K562 (cell line): ENCODE data around the gene IGF1R. TPM values are rescaled to one million over a fixed set of nuclear protein-coding genes. Genes with fewer than 3 reads are reported as not detected.

Experiments
- ATAC-seq: fragments of 200-7000 bp; cut with Tn5 transposase; 3 replicates; pipeline ENCODE4 v1.9.1; 2020; ENCODE audit warnings: moderate library complexity
- BruUV-seq: library from RNA; stranded (reverse); fragments of 400-500 nt; replicated peaks from 2 replicates; lab custom pipeline; 2021; lab: Mats Ljungman, UMichigan
- CTCF ChIA-PET: fragments of 300-600 bp; formaldehyde crosslinking; extraction: SDS; loops from one replicate; lab custom pipeline; 2021; ENCODE audit warnings: low intra/inter-chr PET ratio; lab: Yijun Ruan, JAX
- POLR2A ChIA-PET: fragments of 300-600, 350-650 bp; sonication (Branson Sonifier 250); formaldehyde crosslinking; extraction: SDS; loops from one replicate; lab custom pipeline; 2021; ENCODE audit warnings: antibody characterized with exemption, inconsistent platforms; lab: Yijun Ruan, JAX
- DNase-seq, 4 experiments: peaks; one replicate each; pipeline versions ENCODE4 v3.0.0 to v3.0.0-alpha.2; 2011 to 2018; ENCODE audit warnings: low spot score in 3 of 4, mixed read lengths in 3 of 4; ENCODE audit errors: extremely low read depth in 1 of 4
- FAIRE-seq: peaks from 2 replicates; lab custom pipeline; 2011; peaks lifted over from hg19 to GRCh38; lab: Jason Lieb, UNC
- H2AFZ ChIP-seq: 2 replicates; pipeline ENCODE4 v1.6.0; 2011; ENCODE audit warnings: low read depth, low read length, control low read depth, inconsistent platforms
- H3K27ac ChIP-seq: fragments of 200-600 bp; 3 replicates; pipeline ENCODE4 v1.8.0; 2011; ENCODE audit warnings: low read depth, mild to moderate bottlenecking, control low read depth, inconsistent platforms, low read length, moderate library complexity, mixed read lengths; ENCODE audit errors: extremely low read depth
- H3K27me3 ChIP-seq, 2 experiments: fragments of 300-600 bp in 1 of 2; 2 replicates in 1 of 2; 3 replicates in 1 of 2; pipeline versions ENCODE4 v1.6.0 to v1.8.0; 2011; ENCODE audit warnings: inconsistent platforms in 2 of 2, low read length in 2 of 2, mild to moderate bottlenecking in 1 of 2, mixed read lengths in 1 of 2, moderate library complexity in 1 of 2; ENCODE audit not compliant: control insufficient read depth in 2 of 2, insufficient read depth in 2 of 2
- H3K36me3 ChIP-seq: fragments of 300-600 bp; 3 replicates; pipeline ENCODE4 v1.8.0; 2011; ENCODE audit warnings: mild to moderate bottlenecking, low read length, inconsistent platforms; ENCODE audit not compliant: control insufficient read depth, insufficient read depth
- H3K4me1 ChIP-seq, 2 experiments: fragments of 200-600 bp in 1 of 2; replicated peaks in 1 of 2; 2 replicates in 1 of 2; 3 replicates in 1 of 2; pipeline versions ENCODE4 v1.5.1 to v1.8.0; 2011; ENCODE audit warnings: inconsistent platforms in 2 of 2, low read length in 2 of 2, mild to moderate bottlenecking in 1 of 2, mixed read lengths in 1 of 2, moderate library complexity in 1 of 2; ENCODE audit not compliant: control insufficient read depth in 2 of 2, insufficient read depth in 2 of 2
- H3K4me2 ChIP-seq: 2 replicates; pipeline ENCODE4 v1.6.1; 2011; ENCODE audit warnings: low read length, control low read depth, inconsistent platforms, mixed read lengths; ENCODE audit not compliant: insufficient read depth
- H3K4me3 ChIP-seq: fragments of 200-600 bp; sonication (generic), shearing (Covaris generic); 2 replicates; pipeline ENCODE4 v1.5.1; 2016; ENCODE audit warnings: control low read depth, inconsistent platforms
- H3K79me2 ChIP-seq: fragments of 200-600 bp; 3 replicates; pipeline ENCODE4 v1.8.0; 2011; ENCODE audit warnings: low read length, inconsistent platforms; ENCODE audit not compliant: control insufficient read depth, insufficient read depth
- H3K9ac ChIP-seq, 2 experiments: 2 replicates each; pipeline versions ENCODE4 v1.6.0 to v1.6.1; 2011; ENCODE audit warnings: low read depth in 2 of 2, low read length in 2 of 2, control low read depth in 1 of 2, inconsistent platforms in 1 of 2, mild to moderate bottlenecking in 1 of 2, mixed read lengths in 1 of 2; ENCODE audit not compliant: insufficient read depth in 1 of 2
- H3K9me1 ChIP-seq: one replicate; pipeline ENCODE4 v1.6.0; 2011; ENCODE audit warnings: inconsistent platforms, mild to moderate bottlenecking, low read length, moderate library complexity; ENCODE audit not compliant: control insufficient read depth, insufficient read depth
- H3K9me3 ChIP-seq: replicated peaks from 2 replicates; pipeline ENCODE4 v1.5.1; 2011; ENCODE audit warnings: low read depth, low read length, inconsistent platforms; ENCODE audit not compliant: control insufficient read depth, insufficient read depth
- H4K20me1 ChIP-seq: replicated peaks from 2 replicates; pipeline ENCODE4 v1.6.1; 2011; ENCODE audit warnings: low read length, inconsistent platforms, mixed read lengths; ENCODE audit not compliant: control insufficient read depth, insufficient read depth
- CREB3L1 ChIP-seq: fragments of 450-650 bp; IDR thresholded peaks from 2 replicates; pipeline ENCODE4 v1.6.1; 2014; ENCODE audit warnings: low read depth, mild to moderate bottlenecking, moderate library complexity, borderline replicate concordance
- E2F8 ChIP-seq: fragments of 450-650 bp; IDR thresholded peaks from 2 replicates; pipeline ENCODE4 v1.7.1; 2018; ENCODE audit warnings: mild to moderate bottlenecking, low read depth; ENCODE audit not compliant: partially characterized antibody
- NFIC ChIP-seq: fragments of 450-650 bp; IDR thresholded peaks from 2 replicates; pipeline ENCODE4 v1.6.1; 2017; ENCODE audit warnings: mild to moderate bottlenecking, inconsistent platforms
- SAFB ChIP-seq: fragments of 200-400 bp; formaldehyde crosslinking; IDR thresholded peaks from 2 replicates; pipeline ENCODE4 v1.6.1; 2017; ENCODE audit warnings: low read depth, low read length, borderline replicate concordance
- VEZF1 ChIP-seq: fragments of 200-800 bp; sonication (Bioruptor generic); IDR thresholded peaks from 2 replicates; pipeline ENCODE4 v1.6.1; 2017; ENCODE audit warnings: missing genetic modification characterization, missing compliant biosample characterization
- ZHX1 ChIP-seq: fragments of 150-350 bp; conservative IDR thresholded peaks from 2 replicates; pipeline ENCODE4 v1.6.1; 2014; ENCODE audit warnings: low read length
- ZNF175 ChIP-seq: fragments of 200-800 bp; sonication (Bioruptor generic); IDR thresholded peaks from 2 replicates; pipeline ENCODE4 v1.6.1; 2016; ENCODE audit warnings: low read depth, mild to moderate bottlenecking, missing genetic modification characterization, missing compliant biosample characterization
- ZNF830 ChIP-seq: fragments of 250-450 bp; sonication (Bioruptor Pico); IDR thresholded peaks from 2 replicates; pipeline ENCODE4 v1.5.0; 2021; ENCODE audit warnings: mild to moderate bottlenecking
- WGBS: fragments of 100-300 bp; shearing (Covaris generic); methylation state at CpG from one replicate; pipeline ENCODE4 v1.1.6; 2016; ENCODE audit warnings: low coverage, mixed read lengths; ENCODE audit not compliant: insufficient coverage; ENCODE audit errors: missing lambda C conversion rate; 5-methylcytosine and 5-hydroxymethylcytosine counted together
- in situ Hi-C: fragments of 300-500 bp; cut with MboI; formaldehyde crosslinking; loops from 4 replicates; pipeline ENCODE4 v1.15.0; 2018; ENCODE audit warnings: inconsistent platforms, mixed read lengths
- intact Hi-C: fragments of 100-400 bp; cut with micrococcal nuclease; formaldehyde crosslinking; loops from 2 replicates; pipeline ENCODE4 v1.14.2; 2022
- polyA plus RNA-seq, 8 experiments: library from polyadenylated mRNA; depleted of rRNA in 4 of 8; stranded (reverse) in 5 of 8; unstranded in 3 of 8; fragments of >200 nt; fragmentation: Nextera tagmentation in 2 of 8; fragmentation: Illumina TruSeq in 1 of 8; extraction: Ambion mirVana in 2 of 8; extraction: Trizol in 1 of 8; gene quantifications; 2 replicates each; pipeline versions ENCODE4 v1.2.1 to v1.2.3, GENCODE V29; 2011 to 2014; ENCODE audit warnings: inconsistent platforms in 1 of 8, missing spikeins in 1 of 8
- total RNA-seq, 7 experiments: library from RNA; depleted of rRNA in 6 of 7; stranded (reverse); fragments of >200 nt in 6 of 7; fragmentation: Illumina TruSeq in 2 of 7; extraction: Trizol in 2 of 7; gene quantifications; 2 replicates each; pipeline versions ENCODE4 v1.2.1 to v1.2.3, GENCODE V29; 2011 to 2021; ENCODE audit warnings: low replicate concordance in 1 of 7

Gene IGF1R
- total and polyA plus RNA-seq, 9 of the 15 experiments (the other 6 are each of a cell fraction or from before 2014, with no cell fraction given): 0.35 to 8.0 (median 1.6) TPM

GRCh38 chr15:98966091-98966787, 317.9 kb downstream of the IGF1R start:
- ChIA-PET CTCF (no interaction called here), POLR2A (interaction anchor here (1.9 kb wide), 1 partner anchor 17 kb away, joined by 4 read pairs; no protein-coding TSS in a partner anchor)
- Histone ChIP-seq H3K79me2 (no peaks in the 10 kb centered on the region), H4K20me1 (peaks cover 3% of the 10 kb centered on the region; the same call in 1 of the 2 replicates), H3K9me1 (no peaks in the 10 kb centered on the region), H2AFZ (no peak overlapping the region), H3K9me3 (no peaks in the 10 kb centered on the region), H3K4me3 (no peak overlapping the region), H3K4me2 (no peak overlapping the region), H3K36me3 (no peaks in the 10 kb centered on the region), H3K9ac (no peak overlapping the region), H3K27me3 (peaks cover 50 to 59% of the 10 kb centered on the region in 2 experiments), H3K4me1 (peaks cover 0 to 4% of the 10 kb centered on the region in 2 experiments; a peak in 2 of 5 replicates), H3K27ac (no peak overlapping the region)
- no TSS peak for BruUV-seq
- in situ Hi-C loops (no loop called here), intact Hi-C loops (no loop called here)
- ATAC-seq (no peak), DNase-seq (no peak), FAIRE-seq (no peak)
- WGBS: 3% methylated on average over 5 of the region's 5 CpGs
- TF ChIP-seq NFIC: peak; percentile 19; the same call in 1 of the 2 replicates
- no peak for TF ChIP-seq ZNF175 (CRISPR knock-in tag)
- TF ChIP-seq SAFB: no peak
- TF ChIP-seq E2F8: no peak
- TF ChIP-seq CREB3L1: no peak
- TF ChIP-seq VEZF1 (CRISPR knock-in tag): no peak
- TF ChIP-seq ZHX1: no peak
- no peak for TF ChIP-seq ZNF830 (CRISPR knock-in tag)
